NB4 (cell line): ENCODE results near the gene FOXJ3.

Source experiments
- DNase-seq: peaks from one replicate; pipeline ENCODE4 v3.0.0; 2010; ENCODE audit warnings: low read depth
- H3K4me3 ChIP-seq: one replicate; pipeline ENCODE4 v1.5.1; 2011; ENCODE audit warnings: mild to moderate bottlenecking, low read depth, low read length, moderate library complexity
- CTCF ChIP-seq: IDR thresholded peaks from one replicate; pipeline ENCODE4 v1.5.1; 2012; ENCODE audit warnings: low read depth, low read length
- MAX ChIP-seq: IDR thresholded peaks from 2 replicates; pipeline ENCODE4 v1.6.1; 2011; ENCODE audit warnings: low read depth, low read length
- MYC ChIP-seq: IDR thresholded peaks from 2 replicates; pipeline ENCODE4 v1.6.1; 2011; ENCODE audit warnings: low read depth, low read length
- POLR2A ChIP-seq: IDR thresholded peaks from 2 replicates; pipeline ENCODE4 v1.6.1; 2011; ENCODE audit warnings: mild to moderate bottlenecking; ENCODE audit not compliant: insufficient read length; ENCODE audit errors: extremely low read depth

The FOXJ3 gene

GRCh38 chr1:42318601-42319000 lies 16.4 kb downstream of the FOXJ3 start:
- DNase-seq = no peak
- no peak for TF ChIP-seq POLR2A
- TF ChIP-seq CTCF = no peak
- no peak for TF ChIP-seq MAX
- no peak for TF ChIP-seq MYC
- no peak overlapping the region for H3K4me3 ChIP-seq

GRCh38 chr1:42317308-42317707 lies 17.7 kb downstream of the FOXJ3 start:
- DNase-seq = no peak
- H3K4me3 ChIP-seq = no peak overlapping the region
- TF ChIP-seq MYC (no peak), CTCF (no peak), MAX (no peak), POLR2A (no peak)

- TF ChIP-seq MYC (no peak), POLR2A (no peak), CTCF (no peak), MAX (no peak)
- H3K4me3 ChIP-seq = no peak overlapping the region
- peak; percentile 16 for DNase-seq
Measured at GRCh38 chr1:42316292-42316691, 18.7 kb downstream of the FOXJ3 start.

GRCh38 chr1:42315500-42315899 lies 19.5 kb downstream of the FOXJ3 start:
- no peak overlapping the region for H3K4me3 ChIP-seq
- no peak for DNase-seq
- TF ChIP-seq MAX (no peak), CTCF (no peak), MYC (no peak), POLR2A (no peak)

- no peak overlapping the region for H3K4me3 ChIP-seq
- DNase-seq = no peak
- TF ChIP-seq MAX (no peak), POLR2A (no peak), CTCF (no peak), MYC (no peak)
Measured at GRCh38 chr1:42313970-42314369, 21.1 kb downstream of the FOXJ3 start.
